GM04503 (cell line): ENCODE data around the gene NUBPL.
"Not testable (repeated sequence)": the region's sequence is repeated elsewhere in the genome, so short reads cannot be mapped to it uniquely, and the experiment has no call there.

Source experiments
- DNase-seq: peaks from one replicate; pipeline ENCODE4 v3.0.0-alpha.2; 2012; ENCODE audit warnings: low read depth

NUBPL gene

DNA sequence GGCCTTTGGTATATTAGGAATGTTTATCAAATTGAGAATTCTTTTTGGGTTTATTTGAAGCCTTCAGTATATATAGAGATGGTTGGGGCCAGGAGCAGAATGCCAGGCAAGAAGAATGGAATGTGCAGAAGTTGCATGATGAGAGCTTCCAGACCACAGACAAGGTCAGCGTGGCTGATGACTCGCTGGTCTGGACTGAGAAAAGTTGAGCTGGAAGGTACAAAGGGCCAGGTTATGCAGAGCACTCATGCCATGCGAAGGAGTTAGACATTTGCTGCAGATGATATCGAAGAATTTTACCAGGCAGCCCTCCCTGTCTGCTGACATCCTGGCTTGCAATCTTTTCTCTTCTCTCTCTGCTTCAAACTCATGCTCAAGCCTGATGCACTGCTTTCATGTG lies 319.7 kb downstream of the NUBPL start:
- peak; percentile 78 for DNase-seq

GRCh38 chr14:31881531-31882310 lies 320.5 kb downstream of the NUBPL start:
- DNase-seq, result no peak

- DNase-seq, result no peak
Measured at GRCh38 chr14:31884238-31884637, 323.0 kb downstream of the NUBPL start.

DNA sequence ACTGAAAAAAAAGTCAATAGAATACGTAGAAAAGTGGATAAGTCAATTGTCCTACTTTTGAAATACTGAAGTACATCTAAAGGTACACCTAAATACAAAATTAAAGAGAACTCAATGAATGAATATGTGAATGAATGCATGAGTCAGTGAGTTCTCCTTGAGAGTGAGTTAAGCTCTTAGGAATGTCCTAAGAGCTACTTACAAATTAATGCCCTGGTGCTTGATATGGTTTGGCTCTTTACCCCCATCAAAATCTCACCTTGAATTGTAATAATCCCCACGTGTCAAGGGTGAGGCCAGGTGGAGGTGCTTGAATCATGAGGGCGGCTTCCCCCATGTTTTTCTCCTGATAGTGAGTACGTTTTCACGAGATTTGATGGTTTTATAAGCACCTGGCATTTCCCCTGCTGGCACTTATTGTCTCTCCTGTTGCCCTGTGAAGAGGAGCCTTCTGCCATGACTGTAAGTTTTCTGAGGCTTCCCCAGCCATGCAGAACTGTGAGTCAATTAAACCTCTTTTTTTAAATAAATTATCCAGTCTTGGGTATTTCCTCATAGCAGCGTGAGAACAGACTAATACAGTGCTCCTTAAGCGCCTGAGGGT lies 323.7 kb downstream of the NUBPL start:
- no peak for DNase-seq

- DNase-seq, result no peak
Measured at GRCh38 chr14:31886156-31886835, 325.1 kb downstream of the NUBPL start.

- DNase-seq, result no peak
Measured at GRCh38 chr14:31887929-31888580, 326.9 kb downstream of the NUBPL start.

- DNase-seq, result no peak
Measured at GRCh38 chr14:31889297-31889696, 328.1 kb downstream of the NUBPL start.

- not testable (repeated sequence) for DNase-seq
Measured at GRCh38 chr14:31890202-31890601, 329.0 kb downstream of the NUBPL start.

DNA sequence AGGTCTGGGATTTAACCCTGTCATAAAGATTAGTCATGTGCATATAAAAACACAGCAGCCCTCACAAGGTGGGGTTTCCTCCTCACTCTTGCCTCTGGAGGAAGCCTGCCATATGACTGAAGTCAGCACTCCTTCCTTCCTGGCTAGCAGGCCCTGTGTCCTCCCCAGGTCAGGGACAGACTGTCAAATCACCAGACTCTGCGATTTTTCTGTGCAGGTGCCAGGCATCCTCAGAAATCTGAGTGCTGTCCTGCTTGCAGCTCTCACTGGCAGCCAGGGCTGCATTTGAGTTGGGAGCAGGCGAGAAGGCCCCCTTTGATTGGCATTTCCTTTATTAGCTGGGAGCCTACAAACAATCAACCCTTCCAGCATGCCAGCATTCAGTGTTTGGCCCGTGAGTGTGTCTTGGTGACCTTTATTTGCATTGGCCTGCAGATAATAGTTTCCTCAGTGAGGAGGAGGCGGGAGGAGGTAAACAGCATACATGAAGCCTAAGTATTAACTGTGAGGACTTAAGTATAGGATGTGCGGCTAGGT lies 332.1 kb downstream of the NUBPL start:
- no peak for DNase-seq

- DNase-seq, result no peak
Measured at GRCh38 chr14:31894351-31894750, 333.1 kb downstream of the NUBPL start.

DNA sequence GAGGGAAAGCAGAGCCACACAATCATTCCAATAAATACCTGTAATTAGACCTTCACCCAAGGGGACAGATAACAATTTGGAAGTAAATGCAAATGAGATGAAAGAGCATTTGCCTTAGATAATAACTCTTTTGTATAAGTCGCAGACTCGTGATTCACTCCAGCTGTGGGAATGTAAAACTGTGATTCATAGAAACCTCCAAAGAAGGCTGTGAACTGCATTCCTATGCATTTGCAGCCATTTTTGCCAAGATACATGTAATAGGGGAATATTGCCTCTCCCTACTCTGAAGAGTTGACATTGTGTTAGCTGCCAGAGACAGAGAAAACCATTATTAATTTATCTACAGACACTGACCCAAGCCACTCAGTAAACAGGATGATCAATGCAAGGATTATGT lies 334.0 kb downstream of the NUBPL start:
- DNase-seq, result no peak

GRCh38 chr14:31895646-31896045 lies 334.4 kb downstream of the NUBPL start:
- no peak for DNase-seq

DNA sequence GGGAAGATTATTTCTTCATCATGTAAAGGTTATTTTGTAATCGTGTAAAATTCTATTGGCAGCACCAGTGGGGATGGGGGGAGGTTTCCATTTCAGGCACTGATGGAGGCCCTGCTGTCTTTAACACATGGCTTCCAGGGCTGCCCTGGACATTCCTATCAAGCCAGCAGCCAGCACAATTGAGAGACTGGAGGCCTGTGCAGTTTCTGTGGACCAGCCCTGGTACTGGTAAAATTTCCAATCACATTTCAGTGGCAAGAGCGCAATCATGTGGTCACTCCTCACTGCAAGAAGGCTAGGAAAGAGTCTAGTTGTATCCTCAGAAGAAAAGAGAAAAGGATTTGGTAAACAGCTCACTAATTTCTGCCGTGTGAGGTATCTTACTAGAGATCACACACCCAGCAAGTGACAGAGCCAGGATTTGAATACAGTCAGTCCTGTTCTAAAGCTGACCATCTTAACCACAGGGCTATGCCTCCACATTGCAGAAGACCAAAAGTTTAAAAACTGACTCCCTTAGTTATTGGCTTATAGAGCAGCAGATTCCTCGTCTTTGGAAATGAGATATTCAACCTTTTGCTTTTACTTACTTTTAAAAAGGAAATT lies 336.5 kb downstream of the NUBPL start:
- no peak for DNase-seq

DNA sequence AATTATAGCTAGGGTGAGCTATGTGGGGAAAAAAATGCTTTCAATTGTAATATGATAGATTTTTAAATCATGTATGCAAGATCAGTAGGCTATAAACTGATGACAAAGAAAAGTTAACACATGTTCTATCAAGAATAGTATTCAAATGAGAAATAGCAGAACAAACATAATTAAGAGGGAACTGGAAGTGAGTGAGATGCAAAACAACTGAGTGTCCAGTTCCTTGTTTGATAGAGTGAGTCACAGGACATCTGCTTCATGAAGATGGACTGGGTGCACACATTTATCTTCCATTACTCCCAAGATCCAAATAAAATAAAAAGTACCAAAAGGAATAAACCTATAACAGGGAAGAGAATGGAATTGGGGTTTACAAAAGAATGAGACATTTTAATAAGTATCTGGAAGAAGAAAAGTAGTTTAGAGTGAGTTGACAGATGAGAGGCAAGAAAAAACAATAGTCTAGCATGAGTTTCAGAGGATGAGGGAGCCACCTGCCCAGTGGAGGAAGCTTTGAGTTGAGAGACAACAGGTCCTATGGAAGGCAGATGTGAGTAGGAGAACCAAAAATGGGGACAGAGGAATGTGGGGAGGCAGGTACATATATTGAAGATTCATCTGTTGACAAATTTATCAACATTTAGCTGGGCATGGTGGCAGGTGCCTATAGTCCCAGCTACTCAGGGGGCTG lies 337.8 kb downstream of the NUBPL start:
- DNase-seq, result no peak

GRCh38 chr14:31902002-31902401 lies 340.8 kb downstream of the NUBPL start:
- no peak for DNase-seq

- DNase-seq, result no peak
Measured at GRCh38 chr14:31902945-31903646, 341.9 kb downstream of the NUBPL start.

DNA sequence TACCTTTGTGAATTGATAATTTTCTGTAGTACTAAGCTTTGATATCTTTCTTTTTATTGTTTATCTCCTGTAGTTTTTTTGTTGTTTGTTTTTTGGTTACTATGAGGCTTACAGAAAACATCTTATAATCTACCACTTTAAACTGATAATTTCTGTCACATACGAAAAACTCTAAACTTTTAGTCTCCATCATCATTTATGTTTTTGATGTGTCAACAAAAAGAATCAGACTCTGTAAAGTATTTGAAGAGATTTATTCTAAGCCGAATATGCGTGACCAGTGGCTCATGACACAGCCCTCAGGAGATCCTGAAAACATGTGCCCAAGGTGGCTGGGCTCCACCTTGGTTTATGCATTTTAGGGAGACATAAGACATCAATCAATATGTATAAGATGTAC lies 348.8 kb downstream of the NUBPL start:
- no peak for DNase-seq
